Peyer's patch (tissue), 4 donors: ENCODE data around the gene MBL2. TPM values are rescaled to one million over a fixed set of nuclear protein-coding genes. Genes with fewer than 3 reads are reported as not detected.

Experiments
- DNase-seq, 3 donors: peaks; one replicate each; pipeline ENCODE4 v3.0.0-alpha.2; 2017 to 2019
- H3K27ac ChIP-seq, 4 donors: fragments of 200-600 bp; sonication (generic); one replicate each; pipeline ENCODE4 v1.5.1; 2016 to 2019
- H3K27me3 ChIP-seq, 2 donors: fragments of 200-600 bp; sonication (generic); one replicate each; pipeline ENCODE4 v1.5.1; 2019
- H3K36me3 ChIP-seq, 3 donors: fragments of 200-600 bp; sonication (generic); one replicate each; pipeline ENCODE4 v1.5.1; 2016 to 2019
- H3K4me1 ChIP-seq, 4 donors: fragments of 200-600 bp; sonication (generic); one replicate each; pipeline ENCODE4 v1.5.1; 2016 to 2019
- H3K4me3 ChIP-seq, 4 donors: fragments of 200-600 bp; sonication (generic); 1 replicate in 3 of 4; 2 replicates in 1 of 4; pipeline ENCODE4 v1.5.1; 2016 to 2019; ENCODE audit warnings: mild to moderate bottlenecking in 1 of 4
- H3K9me3 ChIP-seq, 4 donors: fragments of 200-600 bp; sonication (generic); one replicate each; pipeline ENCODE4 v1.5.1; 2016 to 2019; ENCODE audit warnings: mild to moderate bottlenecking in 1 of 4
- POLR2A ChIP-seq, 2 donors: fragments of 450-650 bp; IDR thresholded peaks; one replicate each; pipeline ENCODE4 v1.5.1; 2017; ENCODE audit warnings: antibody characterized with exemption in 2 of 2, mild to moderate bottlenecking in 2 of 2, moderate library complexity in 2 of 2
- total RNA-seq, 4 donors: library from RNA; depleted of rRNA; stranded (reverse); fragments of >200 nt; gene quantifications; one replicate each; pipeline ENCODE4 v1.1.0, GENCODE V29; 2016
- TF ChIP-seq, protein P1 (sequence below), 6 experiments: fragments of 450-650 bp in 4 of 6; fragments of 200-600 bp in 2 of 6; sonication (generic) in 1 of 6; IDR thresholded peaks; one replicate each; pipeline ENCODE4 v1.5.1; 2017 to 2019; ENCODE audit warnings: antibody characterized with exemption in 6 of 6, mild to moderate bottlenecking in 3 of 6, moderate library complexity in 1 of 6

The MBL2 gene
- total RNA-seq, 4 donors from 2014 or later = not detected

DNA sequence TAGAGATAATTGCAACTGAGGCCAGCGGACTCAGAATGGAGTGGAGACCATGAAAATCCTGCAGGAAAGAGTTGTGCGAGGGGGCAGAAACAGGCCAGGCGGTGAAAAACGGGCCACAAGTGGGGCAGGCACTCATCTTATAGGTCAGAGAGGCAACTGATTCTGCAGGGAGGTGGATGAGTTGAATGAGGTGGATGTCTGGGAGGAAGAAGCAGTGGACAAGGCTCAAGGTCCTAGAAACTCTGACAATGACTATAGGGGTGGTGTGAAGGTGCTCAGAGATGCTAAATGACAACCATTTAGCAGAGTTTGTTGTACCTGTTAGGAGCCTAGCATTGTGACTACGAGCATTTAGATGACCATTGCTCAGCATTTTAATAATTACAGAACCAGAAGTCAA is 33.6 kb downstream of the MBL2 start:
- H3K9me3 ChIP-seq = no peaks in the 10 kb centered on the region
- TF ChIP-seq, protein P1, sequence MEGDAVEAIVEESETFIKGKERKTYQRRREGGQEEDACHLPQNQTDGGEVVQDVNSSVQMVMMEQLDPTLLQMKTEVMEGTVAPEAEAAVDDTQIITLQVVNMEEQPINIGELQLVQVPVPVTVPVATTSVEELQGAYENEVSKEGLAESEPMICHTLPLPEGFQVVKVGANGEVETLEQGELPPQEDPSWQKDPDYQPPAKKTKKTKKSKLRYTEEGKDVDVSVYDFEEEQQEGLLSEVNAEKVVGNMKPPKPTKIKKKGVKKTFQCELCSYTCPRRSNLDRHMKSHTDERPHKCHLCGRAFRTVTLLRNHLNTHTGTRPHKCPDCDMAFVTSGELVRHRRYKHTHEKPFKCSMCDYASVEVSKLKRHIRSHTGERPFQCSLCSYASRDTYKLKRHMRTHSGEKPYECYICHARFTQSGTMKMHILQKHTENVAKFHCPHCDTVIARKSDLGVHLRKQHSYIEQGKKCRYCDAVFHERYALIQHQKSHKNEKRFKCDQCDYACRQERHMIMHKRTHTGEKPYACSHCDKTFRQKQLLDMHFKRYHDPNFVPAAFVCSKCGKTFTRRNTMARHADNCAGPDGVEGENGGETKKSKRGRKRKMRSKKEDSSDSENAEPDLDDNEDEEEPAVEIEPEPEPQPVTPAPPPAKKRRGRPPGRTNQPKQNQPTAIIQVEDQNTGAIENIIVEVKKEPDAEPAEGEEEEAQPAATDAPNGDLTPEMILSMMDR (IDR thresholded peaks at IDR 0.05) = no peak
- no peak for TF ChIP-seq POLR2A (IDR thresholded peaks at IDR 0.05)
- no peak overlapping the region for H3K4me3 ChIP-seq
- H3K27ac ChIP-seq = no peak overlapping the region
- no peaks in the 10 kb centered on the region for H3K27me3 ChIP-seq
- H3K4me1 ChIP-seq = no peaks in the 10 kb centered on the region
- H3K36me3 ChIP-seq = no peaks in the 10 kb centered on the region
- DNase-seq = no peak

DNA sequence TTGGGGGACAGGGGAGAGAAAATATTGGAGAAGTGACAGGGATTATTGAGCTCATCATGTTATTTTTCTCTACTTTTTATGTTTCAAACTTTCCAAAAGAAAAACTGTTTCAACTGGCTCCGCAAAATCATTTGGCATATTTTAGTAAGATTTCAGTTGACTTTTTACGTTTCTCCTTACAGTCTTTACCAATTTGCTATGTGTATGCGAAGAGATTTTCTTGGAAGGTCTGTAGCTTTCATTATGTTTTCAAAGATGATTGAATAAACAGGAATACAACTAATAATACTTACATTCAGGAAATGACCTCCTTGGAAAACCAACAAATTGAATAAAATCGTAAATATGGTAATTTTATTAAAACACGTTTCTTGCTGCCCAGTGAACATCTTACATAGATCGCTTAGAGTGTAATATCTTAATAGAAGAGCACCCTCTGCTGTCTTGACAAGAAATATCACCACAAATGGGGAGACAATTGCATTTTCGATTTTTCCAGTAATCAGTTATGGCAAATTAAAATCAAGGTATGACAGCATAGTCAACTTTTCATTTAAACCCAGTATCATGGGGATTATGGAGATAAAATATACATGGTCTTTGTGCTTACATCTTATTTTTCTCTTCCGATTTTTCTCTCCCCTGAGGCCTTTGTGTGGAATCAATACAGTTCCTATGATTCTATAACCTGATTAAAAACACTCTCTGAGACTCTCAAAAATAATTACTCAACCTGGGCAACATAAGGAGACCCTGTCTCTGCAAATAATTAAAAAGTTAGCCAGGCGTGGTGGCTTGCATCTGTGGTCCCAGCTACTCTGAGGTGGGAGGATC is 43.1 kb downstream of the MBL2 start:
- TF ChIP-seq POLR2A (IDR thresholded peaks at IDR 0.05) = no peak
- TF ChIP-seq, protein P1 (IDR thresholded peaks at IDR 0.05) = peak in 4 of 6 experiments; percentile 19 to 61 (median 50)

DNA sequence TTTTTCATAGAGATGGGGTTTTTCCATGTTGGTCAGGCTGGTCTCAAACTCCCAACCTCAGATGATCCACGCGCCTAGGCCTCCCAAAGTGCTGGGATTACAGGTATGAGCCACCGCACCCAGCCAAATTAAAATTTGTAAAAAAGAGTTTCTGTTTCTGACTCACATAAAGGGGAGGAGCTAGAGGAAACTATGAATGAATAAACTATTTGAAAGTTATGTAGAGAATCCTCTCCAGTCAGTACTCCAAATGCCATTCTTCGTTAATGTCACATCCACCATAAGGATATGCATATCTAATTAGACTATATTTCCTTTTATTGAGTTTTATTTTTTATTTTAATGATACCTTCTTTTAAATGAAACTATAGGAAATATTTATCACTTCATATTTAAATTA is 52.6 kb downstream of the MBL2 start:
- DNase-seq = no peak
- H3K36me3 ChIP-seq = no peaks in the 10 kb centered on the region
- TF ChIP-seq, protein P1 (IDR thresholded peaks at IDR 0.05) = no peak
- no peak for TF ChIP-seq POLR2A (IDR thresholded peaks at IDR 0.05)
- no peaks in the 10 kb centered on the region for H3K9me3 ChIP-seq
- H3K27ac ChIP-seq = no peak overlapping the region
- no peak overlapping the region for H3K4me3 ChIP-seq
- no peaks in the 10 kb centered on the region for H3K27me3 ChIP-seq
- no peaks in the 10 kb centered on the region for H3K4me1 ChIP-seq

More for the DNA sequence above, 43.1 kb downstream of the MBL2 start:
- no peaks in the 10 kb centered on the region for H3K9me3 ChIP-seq
- no peaks in the 10 kb centered on the region for H3K4me1 ChIP-seq
- no peaks in the 10 kb centered on the region for H3K27me3 ChIP-seq
- no peaks in the 10 kb centered on the region for H3K36me3 ChIP-seq
- H3K27ac ChIP-seq = no peak overlapping the region
- no peak overlapping the region for H3K4me3 ChIP-seq
- no peak for DNase-seq
